CD4-positive, alpha-beta T cell (primary cell): ENCODE data around the gene SLC16A11. TPM values are rescaled to one million over a fixed set of nuclear protein-coding genes. Genes with fewer than 3 reads are reported as not detected.

ENCODE experiments used
- ATAC-seq: fragments of 200-7000 bp; cut with Tn5 transposase; one replicate; pipeline ENCODE4 v1.10.0; 2022; ENCODE audit warnings: mild to moderate bottlenecking; ENCODE audit not compliant: poor library complexity
- CTCF ChIA-PET: fragments of 350-600 bp; sonication (Branson Sonifier 250); formaldehyde crosslinking; loops from one replicate; lab custom pipeline; 2021; ENCODE audit warnings: antibody characterized with exemption, inconsistent platforms; lab: Charles Lee
- POLR2A ChIA-PET: fragments of 350-600 bp; sonication (Branson Sonifier 250); formaldehyde crosslinking; loops from one replicate; lab custom pipeline; 2021; ENCODE audit warnings: antibody characterized with exemption, inconsistent platforms; lab: Charles Lee
- DNase-seq, 14 experiments: peaks; one replicate each; pipeline ENCODE4 v3.0.0-alpha.2; 2013 to 2020; ENCODE audit warnings: mixed read lengths in 2 of 14
- H3K27ac ChIP-seq, 2 donors: one replicate each; pipeline versions ENCODE4 v1.5.1 to v1.7.0; 2013; ENCODE audit warnings: low read length in 2 of 2, low read depth in 1 of 2, mild to moderate bottlenecking in 1 of 2
- H3K27me3 ChIP-seq, 2 experiments: 1 replicate in 1 of 2; 2 replicates in 1 of 2; pipeline versions ENCODE4 v1.6.1 to v1.7.0; 2013; ENCODE audit warnings: low read length in 2 of 2, control low read depth in 1 of 2, mild to moderate bottlenecking in 1 of 2, moderate library complexity in 1 of 2; ENCODE audit not compliant: insufficient read depth in 2 of 2, control insufficient read depth in 1 of 2
- H3K36me3 ChIP-seq: one replicate; pipeline ENCODE4 v1.6.1; 2013; ENCODE audit warnings: low read length, control low read depth; ENCODE audit not compliant: insufficient read depth
- H3K4me1 ChIP-seq: one replicate; pipeline ENCODE4 v1.6.1; 2013; ENCODE audit warnings: low read length, control low read depth; ENCODE audit not compliant: insufficient read depth
- H3K4me3 ChIP-seq: one replicate; pipeline ENCODE4 v1.5.1; 2013; ENCODE audit warnings: mild to moderate bottlenecking, low read length, moderate library complexity
- H3K9me3 ChIP-seq, 2 experiments: 1 replicate in 1 of 2; 2 replicates in 1 of 2; pipeline versions ENCODE4 v1.6.1 to v1.7.0; 2013; ENCODE audit warnings: low read length in 2 of 2, mild to moderate bottlenecking in 2 of 2, control low read depth in 1 of 2, moderate library complexity in 1 of 2; ENCODE audit not compliant: control insufficient read depth in 1 of 2, insufficient read depth in 1 of 2
- H3K27ac Mint-ChIP-seq: one replicate; pipeline ENCODE4 v1.8.0; 2020; ENCODE audit warnings: mixed read lengths
- H3K27me3 Mint-ChIP-seq: one replicate; pipeline ENCODE4 v1.8.0; 2021; ENCODE audit warnings: mixed read lengths
- H3K36me3 Mint-ChIP-seq: one replicate; pipeline ENCODE4 v1.8.0; 2021; ENCODE audit warnings: low read depth, mixed read lengths
- H3K4me1 Mint-ChIP-seq: one replicate; pipeline ENCODE4 v1.8.0; 2021; ENCODE audit warnings: low read depth, mixed read lengths
- H3K4me3 Mint-ChIP-seq: one replicate; pipeline ENCODE4 v1.8.0; 2020; ENCODE audit warnings: mild to moderate bottlenecking, mixed read lengths
- H3K9me3 Mint-ChIP-seq: one replicate; pipeline ENCODE4 v1.8.0; 2020; ENCODE audit warnings: mixed read lengths
- intact Hi-C, 2 experiments: fragments of 100-400 bp; cut with DNase I in 1 of 2; cut with micrococcal nuclease in 1 of 2; formaldehyde crosslinking; loops; one replicate each; pipeline versions ENCODE4 v1.15.1 to v1.9.0; 2023 to 2025; cut with DNase I, micrococcal nuclease
- total RNA-seq, 174 experiments: library from RNA in 2 of 174; stranded (reverse) in 2 of 174; gene quantifications; one replicate each; pipeline ENCODE4 v1.2.3 and lab custom pipeline; 2021 to 2026
- TF ChIP-seq, protein P1 (sequence below): fragments of 200-600 bp; IDR thresholded peaks from one replicate; pipeline ENCODE4 v1.8.0; 2022; ENCODE audit warnings: antibody characterized with exemption, mild to moderate bottlenecking

SLC16A11 gene
- total RNA-seq, 2 experiments from 2014 or later = 1.1 to 1.4 TPM

DNA sequence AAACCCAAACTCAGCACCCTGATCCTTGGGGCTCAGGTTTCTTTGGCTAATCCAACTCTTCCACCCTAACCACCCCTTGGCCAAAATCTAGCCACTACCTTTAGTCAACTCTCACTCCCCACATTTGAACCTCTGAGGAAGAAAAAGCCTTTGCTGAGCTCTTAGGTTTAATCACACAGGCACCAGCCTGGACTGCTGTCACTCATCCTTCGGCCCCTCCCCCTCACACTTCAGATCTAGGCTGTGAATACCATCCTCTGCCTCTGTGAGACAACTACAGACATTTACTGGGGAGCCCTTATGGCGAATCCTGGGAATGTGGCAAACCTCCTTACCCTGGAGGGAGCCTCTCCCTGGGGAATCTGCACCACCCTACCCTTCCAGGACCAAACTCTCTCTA lies 36.7 kb downstream of the SLC16A11 start:
- Histone ChIP-seq H3K9me3 (no peaks in the 10 kb centered on the region), H3K4me3 (no peak overlapping the region), H3K36me3 (peaks cover 41% of the 10 kb centered on the region), H3K4me1 (peaks cover 28% of the 10 kb centered on the region), H3K27me3 (no peaks in the 10 kb centered on the region), H3K27ac (no peak overlapping the region)
- intact Hi-C loops = loop anchor here in 1 of 2 experiments (10.0 kb wide), 2 partner anchors 532 to 1422 kb away; partner anchors contain the start of gene NLRP1
- TF ChIP-seq, protein P1, sequence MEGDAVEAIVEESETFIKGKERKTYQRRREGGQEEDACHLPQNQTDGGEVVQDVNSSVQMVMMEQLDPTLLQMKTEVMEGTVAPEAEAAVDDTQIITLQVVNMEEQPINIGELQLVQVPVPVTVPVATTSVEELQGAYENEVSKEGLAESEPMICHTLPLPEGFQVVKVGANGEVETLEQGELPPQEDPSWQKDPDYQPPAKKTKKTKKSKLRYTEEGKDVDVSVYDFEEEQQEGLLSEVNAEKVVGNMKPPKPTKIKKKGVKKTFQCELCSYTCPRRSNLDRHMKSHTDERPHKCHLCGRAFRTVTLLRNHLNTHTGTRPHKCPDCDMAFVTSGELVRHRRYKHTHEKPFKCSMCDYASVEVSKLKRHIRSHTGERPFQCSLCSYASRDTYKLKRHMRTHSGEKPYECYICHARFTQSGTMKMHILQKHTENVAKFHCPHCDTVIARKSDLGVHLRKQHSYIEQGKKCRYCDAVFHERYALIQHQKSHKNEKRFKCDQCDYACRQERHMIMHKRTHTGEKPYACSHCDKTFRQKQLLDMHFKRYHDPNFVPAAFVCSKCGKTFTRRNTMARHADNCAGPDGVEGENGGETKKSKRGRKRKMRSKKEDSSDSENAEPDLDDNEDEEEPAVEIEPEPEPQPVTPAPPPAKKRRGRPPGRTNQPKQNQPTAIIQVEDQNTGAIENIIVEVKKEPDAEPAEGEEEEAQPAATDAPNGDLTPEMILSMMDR = no peak
- peaks cover 52% of the 10 kb centered on the region for H3K36me3 Mint-ChIP-seq
- POLR2A ChIA-PET = no interaction called here
- ATAC-seq (no peak), DNase-seq (no peak)
- CTCF ChIA-PET = interaction anchor here (1.8 kb wide), 1 partner anchor 96 kb away, joined by 7 read pairs; no protein-coding TSS in a partner anchor
- peak overlapping the region; percentile 11 for H3K4me3 Mint-ChIP-seq
- H3K9me3 Mint-ChIP-seq = no peaks in the 10 kb centered on the region
- peaks cover 41% of the 10 kb centered on the region for H3K4me1 Mint-ChIP-seq
- H3K27ac Mint-ChIP-seq = peak overlapping the region; percentile 30
- no peaks in the 10 kb centered on the region for H3K27me3 Mint-ChIP-seq

GRCh38 chr17:7005716-7006115 lies 38.2 kb downstream of the SLC16A11 start:
- CTCF ChIA-PET = interaction anchor here (0.7 to 5.4 kb wide), 2 partner anchors 33 to 95 kb away, joined by 5 to 43 read pairs; no protein-coding TSS in a partner anchor
- POLR2A ChIA-PET = no interaction called here
- no peaks in the 10 kb centered on the region for H3K27me3 Mint-ChIP-seq

GRCh38 chr17:7004398-7005253 lies 39.3 kb downstream of the SLC16A11 start:
- Histone ChIP-seq H3K27me3 (no peaks in the 10 kb centered on the region), H3K36me3 (peaks cover 56% of the 10 kb centered on the region), H3K27ac (no peak overlapping the region), H3K9me3 (no peaks in the 10 kb centered on the region), H3K4me3 (no peak overlapping the region), H3K4me1 (peaks cover 9% of the 10 kb centered on the region)
- Mint-ChIP-seq H3K9me3 (no peaks in the 10 kb centered on the region), H3K27me3 (no peaks in the 10 kb centered on the region), H3K4me3 (peak overlapping the region; percentile 70), H3K4me1 (peaks cover 20% of the 10 kb centered on the region), H3K36me3 (peaks cover 64% of the 10 kb centered on the region), H3K27ac (peak overlapping the region; percentile 13)
- intact Hi-C loops = loop anchor here (1.0 to 10.0 kb wide), 9 partner anchors 18 to 1420 kb away; partner anchors contain the start of genes BCL6B (in 1 of the 2) and NLRP1 (in 1 of the 2)
- CTCF ChIA-PET = interaction anchor here (0.6 to 5.4 kb wide), 12 partner anchors 11 to 532 kb away, joined by 3 to 43 read pairs (median 4); partner anchors contain the start of genes BCL6B and SLC16A13
- TF ChIP-seq, protein P1 = peak; percentile 81
- POLR2A ChIA-PET = interaction anchor here (0.6 to 1.8 kb wide), 8 partner anchors 7 to 363 kb away, joined by 3 to 9 read pairs (median 4); partner anchors contain the start of gene SLC16A13
- DNase-seq (peak in 5 of 14 experiments; percentile 19 to 84 (median 81)), ATAC-seq (peak; percentile 97)

More at GRCh38 chr17:7005716-7006115, 38.2 kb downstream of the SLC16A11 start:
- Histone ChIP-seq H3K27ac (no peak overlapping the region), H3K36me3 (peaks cover 54% of the 10 kb centered on the region), H3K27me3 (no peaks in the 10 kb centered on the region), H3K9me3 (no peaks in the 10 kb centered on the region), H3K4me1 (peaks cover 20% of the 10 kb centered on the region), H3K4me3 (no peak overlapping the region)
- DNase-seq (no peak), ATAC-seq (no peak)
- H3K9me3 Mint-ChIP-seq = no peaks in the 10 kb centered on the region
- H3K36me3 Mint-ChIP-seq = peaks cover 58% of the 10 kb centered on the region
- TF ChIP-seq, protein P1 = no peak
- intact Hi-C loops = loop anchor here (1.0 to 10.0 kb wide), 6 partner anchors 17 to 1421 kb away; partner anchors contain the start of genes BCL6B (in 1 of the 2) and NLRP1 (in 1 of the 2)
- H3K27ac Mint-ChIP-seq = no peak overlapping the region
- H3K4me3 Mint-ChIP-seq = no peak overlapping the region
- H3K4me1 Mint-ChIP-seq = peaks cover 30% of the 10 kb centered on the region
